H1 (cell line): ENCODE measurements around the gene EPB41L3. TPM values are rescaled to one million over a fixed set of nuclear protein-coding genes. Genes with fewer than 3 reads are reported as not detected.

Source experiments
- CTCF ChIA-PET: fragments of 300-600 bp; sonication (Branson Sonifier 250); formaldehyde crosslinking; loops from one replicate; lab custom pipeline; 2021; ENCODE audit not compliant: partially characterized antibody; lab: Charles Lee
- POLR2A ChIA-PET: fragments of 300-600 bp; sonication (Branson Sonifier 250); formaldehyde crosslinking; loops from one replicate; lab custom pipeline; 2021; ENCODE audit warnings: inconsistent platforms; ENCODE audit not compliant: partially characterized antibody; lab: Charles Lee
- DNase-seq, 2 experiments: peaks; one replicate each; pipeline versions ENCODE4 v3.0.0 to v3.0.0-alpha.2; 2010 to 2022; ENCODE audit warnings: low spot score in 2 of 2, low read depth in 1 of 2, mixed read lengths in 1 of 2
- FAIRE-seq: peaks from 2 replicates; lab custom pipeline; 2011; peaks lifted over from hg19 to GRCh38; lab: Jason Lieb, UNC
- H2AFZ ChIP-seq: 2 replicates; pipeline ENCODE4 v1.8.1; 2012; ENCODE audit warnings: low read length, inconsistent platforms
- H2AK5ac ChIP-seq: 2 replicates; pipeline ENCODE4 v1.6.1; 2013; ENCODE audit warnings: low read depth, low read length
- H2BK120ac ChIP-seq: replicated peaks from 2 replicates; pipeline ENCODE3; 2013; ENCODE audit warnings: low read depth, low read length, inconsistent platforms
- H2BK12ac ChIP-seq: 2 replicates; pipeline ENCODE4 v1.6.1; 2013; ENCODE audit warnings: low read depth, low read length
- H2BK15ac ChIP-seq: 2 replicates; pipeline ENCODE4 v1.6.1; 2013; ENCODE audit warnings: low read length
- H2BK20ac ChIP-seq: 2 replicates; pipeline ENCODE4 v1.6.1; 2013; ENCODE audit warnings: low read length
- H2BK5ac ChIP-seq: 2 replicates; pipeline ENCODE4 v1.6.1; 2013; ENCODE audit warnings: low read depth, low read length
- H3K14ac ChIP-seq: 2 replicates; pipeline ENCODE4 v1.6.1; 2013; ENCODE audit warnings: inconsistent platforms; ENCODE audit not compliant: insufficient read length
- H3K18ac ChIP-seq: 2 replicates; pipeline ENCODE4 v1.6.1; 2013; ENCODE audit warnings: low read length; ENCODE audit errors: extremely low read depth
- H3K23ac ChIP-seq: 2 replicates; pipeline ENCODE4 v1.6.1; 2013; ENCODE audit warnings: inconsistent platforms; ENCODE audit not compliant: insufficient read length
- H3K23me2 ChIP-seq: 2 replicates; pipeline ENCODE4 v1.6.1; 2013; ENCODE audit warnings: low read depth, low read length
- H3K27ac ChIP-seq: 2 replicates; pipeline ENCODE4 v1.6.1; 2011; ENCODE audit warnings: low read depth, low read length, inconsistent platforms
- H3K27me3 ChIP-seq, 4 experiments: replicated peaks in 1 of 4; 1 replicate in 1 of 4; 2 replicates in 3 of 4; pipeline versions ENCODE4 v1.6.1 to v1.8.1; 2011 to 2013; ENCODE audit warnings: low read length in 3 of 4, mild to moderate bottlenecking in 3 of 4, inconsistent platforms in 2 of 4, mixed read lengths in 2 of 4, moderate library complexity in 1 of 4; ENCODE audit not compliant: control insufficient read depth in 3 of 4, insufficient read depth in 3 of 4; ENCODE audit errors: extremely low read depth in 1 of 4
- H3K36me3 ChIP-seq, 4 experiments: 2 replicates each; pipeline versions ENCODE4 v1.6.1 to v1.8.1; 2011 to 2013; ENCODE audit warnings: mild to moderate bottlenecking in 4 of 4, low read length in 3 of 4, moderate library complexity in 2 of 4, control low read depth in 1 of 4, inconsistent platforms in 1 of 4; ENCODE audit not compliant: insufficient read depth in 4 of 4, control insufficient read depth in 2 of 4
- H3K4ac ChIP-seq: replicated peaks from 2 replicates; pipeline ENCODE3; 2013; ENCODE audit warnings: low read length, low read depth, mixed read lengths, inconsistent platforms; ENCODE audit not compliant: insufficient read length
- H3K4me1 ChIP-seq, 4 experiments: replicated peaks in 1 of 4; 1 replicate in 1 of 4; 2 replicates in 3 of 4; pipeline versions ENCODE4 v1.6.1 to v1.8.1; 2011 to 2013; ENCODE audit warnings: low read length in 3 of 4, inconsistent platforms in 2 of 4, mixed read lengths in 1 of 4; ENCODE audit not compliant: insufficient read depth in 4 of 4, control insufficient read depth in 3 of 4
- H3K4me2 ChIP-seq, 2 experiments: 2 replicates each; pipeline versions ENCODE4 v1.6.1 to v1.8.1; 2011 to 2013; ENCODE audit warnings: low read depth in 2 of 2, low read length in 2 of 2, control low read depth in 1 of 2, inconsistent platforms in 1 of 2, mild to moderate bottlenecking in 1 of 2; ENCODE audit not compliant: insufficient read depth in 1 of 2
- H3K4me3 ChIP-seq, 4 experiments: fragments of 200-600, 300-600 bp in 1 of 4; sonication (generic), shearing (Covaris generic), sonication (Bioruptor Twin) in 1 of 4; 2 replicates each; pipeline versions ENCODE4 v1.5.1 to v1.8.1; 2011 to 2016; ENCODE audit warnings: low read length in 4 of 4, low read depth in 3 of 4, control low read depth in 2 of 4, inconsistent platforms in 2 of 4, mild to moderate bottlenecking in 2 of 4, mixed read lengths in 1 of 4, moderate library complexity in 1 of 4; ENCODE audit not compliant: insufficient read depth in 2 of 4; ENCODE audit errors: extremely low read depth in 1 of 4
- H3K56ac ChIP-seq: replicated peaks from 2 replicates; pipeline ENCODE3; 2013; ENCODE audit warnings: low read depth, mild to moderate bottlenecking, mixed read lengths, low read length, inconsistent platforms; ENCODE audit not compliant: insufficient read length
- H3K79me1 ChIP-seq: 2 replicates; pipeline ENCODE4 v1.6.1; 2013; ENCODE audit warnings: low read depth, low read length, control low read depth
- H3K79me2 ChIP-seq, 2 experiments: 2 replicates each; pipeline versions ENCODE4 v1.6.1 to v1.8.1; 2012 to 2013; ENCODE audit warnings: low read length in 2 of 2, mild to moderate bottlenecking in 2 of 2, inconsistent platforms in 1 of 2; ENCODE audit not compliant: insufficient read depth in 2 of 2, control insufficient read depth in 1 of 2
- H3K9ac ChIP-seq, 4 experiments: replicated peaks in 1 of 4; 1 replicate in 1 of 4; 2 replicates in 3 of 4; pipeline versions ENCODE4 v1.6.1 to v1.8.1; 2011 to 2013; ENCODE audit warnings: low read depth in 3 of 4, low read length in 3 of 4, control low read depth in 2 of 4, mild to moderate bottlenecking in 2 of 4, moderate library complexity in 2 of 4, inconsistent platforms in 1 of 4; ENCODE audit errors: extremely low read depth in 1 of 4
- H3K9me3 ChIP-seq, 2 experiments: 2 replicates each; pipeline versions ENCODE4 v1.6.1 to v1.8.1; 2012 to 2013; ENCODE audit warnings: mild to moderate bottlenecking in 2 of 2, moderate library complexity in 2 of 2, control low read depth in 1 of 2, inconsistent platforms in 1 of 2, low read depth in 1 of 2, low read length in 1 of 2, mixed read lengths in 1 of 2; ENCODE audit not compliant: insufficient read depth in 2 of 2
- H4K20me1 ChIP-seq, 2 experiments: replicated peaks in 1 of 2; 2 replicates each; pipeline versions ENCODE3 to v1.8.1; 2011 to 2013; ENCODE audit warnings: inconsistent platforms in 2 of 2, low read length in 2 of 2, mild to moderate bottlenecking in 1 of 2; ENCODE audit not compliant: insufficient read depth in 2 of 2, control insufficient read depth in 1 of 2
- H4K5ac ChIP-seq: 2 replicates; pipeline ENCODE4 v1.6.1; 2013; ENCODE audit warnings: low read length, low read depth, mixed read lengths, inconsistent platforms; ENCODE audit not compliant: insufficient read length
- H4K8ac ChIP-seq: 2 replicates; pipeline ENCODE4 v1.8.0; 2013; ENCODE audit warnings: mild to moderate bottlenecking, moderate library complexity, low read length, inconsistent platforms; ENCODE audit not compliant: insufficient read depth; ENCODE audit errors: extremely low read depth
- H4K91ac ChIP-seq: replicated peaks from 2 replicates; pipeline ENCODE3; 2013; ENCODE audit warnings: low read length, mixed read lengths, inconsistent platforms; ENCODE audit not compliant: insufficient read length
- EZH2 ChIP-seq: fragments of 200-600 bp; sonication (generic); IDR thresholded peaks from 2 replicates; pipeline ENCODE4 v1.7.1; 2012; ENCODE audit warnings: low read depth, mild to moderate bottlenecking, moderate library complexity, low read length, inconsistent platforms; ENCODE audit not compliant: severe bottlenecking
- SP1 ChIP-seq: IDR thresholded peaks from 2 replicates; pipeline ENCODE4 v1.6.1; 2011; ENCODE audit warnings: low read depth, low read length
- WGBS, 2 experiments: shearing (Covaris generic) in 1 of 2; methylation state at CpG; one replicate each; pipeline versions ENCODE4 v1.1.6 to v1.1.7; 2013 to 2015; ENCODE audit warnings: low lambda C conversion rate in 2 of 2, mixed read lengths in 2 of 2, inconsistent platforms in 1 of 2, low coverage in 1 of 2, missing lambda C conversion rate in 1 of 2; ENCODE audit not compliant: insufficient replicate concordance in 2 of 2, insufficient coverage in 1 of 2, insufficient read length in 1 of 2; ENCODE audit errors: extremely low coverage in 1 of 2, missing lambda C conversion rate in 1 of 2; 5-methylcytosine and 5-hydroxymethylcytosine counted together
- polyA plus RNA-seq, 7 experiments: library from polyadenylated mRNA; depleted of rRNA in 3 of 7; stranded (reverse) in 5 of 7; unstranded in 2 of 7; fragments of >200 nt in 5 of 7; fragments of 200-250 nt in 2 of 7; gene quantifications; 1 replicate in 5 of 7; 2 replicates in 1 of 7; 4 replicates in 1 of 7; pipeline versions ENCODE4 v1.2.1 to v1.2.3, GENCODE V29; 2011 to 2013; ENCODE audit warnings: missing spikeins in 2 of 7, mixed read lengths in 2 of 7
- total RNA-seq: library from RNA; stranded (reverse); fragmentation: NEBNext Ultra II Directional; extraction: Animal tissue kit (Norgen Biotek cat#: 25700); gene quantifications from 2 replicates; pipeline ENCODE4 v1.2.1, GENCODE V29; 2021

The EPB41L3 gene
- total and polyA plus RNA-seq, 2 of the 8 experiments (the other 6 are each of a cell fraction or from before 2014, with no cell fraction given), result 7.9 to 16.1 TPM

DNA sequence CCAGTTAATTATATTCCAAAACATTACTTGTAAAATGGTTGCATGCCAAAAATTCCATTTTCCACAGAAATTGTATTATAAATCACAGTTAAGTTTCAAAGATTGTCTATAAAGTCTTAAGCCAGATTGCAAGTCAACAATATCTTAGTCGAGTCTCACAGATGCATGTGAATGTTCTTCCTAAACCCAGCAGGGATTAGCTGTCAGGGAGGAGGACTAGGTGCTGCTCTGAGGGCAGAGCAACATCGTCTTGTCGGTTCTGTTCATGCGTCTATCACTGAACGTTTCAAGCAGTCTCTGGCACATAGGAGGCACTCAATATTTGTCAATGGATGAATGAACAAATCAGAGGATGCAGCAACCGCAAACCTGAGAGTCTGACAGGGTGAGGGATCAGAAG is 27.0 kb downstream of the EPB41L3 start:
- no peak overlapping the region for H2BK12ac ChIP-seq
- no peak overlapping the region for H3K23ac ChIP-seq
- ChIA-PET CTCF (interaction anchor here (1.4 kb wide), 1 partner anchor 30 kb away, joined by 5 read pairs; no protein-coding TSS in a partner anchor), POLR2A (interaction anchor here (1.3 kb wide), 1 partner anchor 25 kb away, joined by 3 read pairs; no protein-coding TSS in a partner anchor)
- H3K4me3 ChIP-seq, result no peak overlapping the region
- no peak overlapping the region for H2BK15ac ChIP-seq
- H2BK5ac ChIP-seq, result no peak overlapping the region
- no peak overlapping the region for H2AK5ac ChIP-seq
- H3K79me1 ChIP-seq, result no peaks in the 10 kb centered on the region
- H3K9me3 ChIP-seq, result no peaks in the 10 kb centered on the region
- no peak overlapping the region for H4K91ac ChIP-seq
- no peak for FAIRE-seq
- H3K23me2 ChIP-seq, result no peaks in the 10 kb centered on the region
- 91% methylated on average over 6 of the region's 6 CpGs; no CpG with 5 or more reads in 1 of the 2 experiments for WGBS, 2 experiments
- H3K56ac ChIP-seq, result no peak overlapping the region
- no peaks in the 10 kb centered on the region for H3K36me3 ChIP-seq
- H3K27me3 ChIP-seq, result no peaks in the 10 kb centered on the region
- H3K14ac ChIP-seq, result no peak overlapping the region
- H2BK20ac ChIP-seq, result no peak overlapping the region
- H4K5ac ChIP-seq, result no peak overlapping the region
- no peak overlapping the region for H2AFZ ChIP-seq
- H3K27ac ChIP-seq, result no peak overlapping the region
- H4K20me1 ChIP-seq, result no peaks in the 10 kb centered on the region
- DNase-seq, result no peak
- peaks cover 0 to 8% (median 3%) of the 10 kb centered on the region in 4 experiments; a peak in 3 of 7 replicates for H3K4me1 ChIP-seq
- no peaks in the 10 kb centered on the region for H3K79me2 ChIP-seq
- H3K18ac ChIP-seq, result no peak overlapping the region
- no peak overlapping the region for H4K8ac ChIP-seq
- no peak overlapping the region for H2BK120ac ChIP-seq
- H3K4me2 ChIP-seq, result no peak overlapping the region
- no peak overlapping the region for H3K9ac ChIP-seq
- no peak overlapping the region for H3K4ac ChIP-seq
- TF ChIP-seq SP1, result no peak
- no peak for TF ChIP-seq EZH2
